Keratinocyte (primary cell): Measurements from ENCODE around the gene ITPKB. TPM values are rescaled to one million over a fixed set of nuclear protein-coding genes. Genes with fewer than 3 reads are reported as not detected.

Experiments used
- DNase-seq: peaks from one replicate; pipeline ENCODE4 v3.0.0-alpha.2; 2011; ENCODE audit warnings: low read depth, missing footprints, low spot score
- FAIRE-seq: peaks from 2 replicates; lab custom pipeline; 2011; peaks lifted over from hg19 to GRCh38; lab: Jason Lieb, UNC
- H2AFZ ChIP-seq: 2 replicates; pipeline ENCODE4 v1.6.0; 2012; ENCODE audit warnings: low read length, control low read depth, inconsistent platforms; ENCODE audit not compliant: control insufficient read depth
- H3K27ac ChIP-seq: 2 replicates; pipeline ENCODE4 v1.5.1; 2011; ENCODE audit warnings: low read length; ENCODE audit not compliant: control insufficient read depth, insufficient read depth
- H3K27me3 ChIP-seq: 3 replicates; pipeline ENCODE4 v1.6.0; 2011; ENCODE audit warnings: low read length; ENCODE audit not compliant: control insufficient read depth, insufficient read depth; ENCODE audit errors: extremely low read depth
- H3K36me3 ChIP-seq, 2 experiments: 2 replicates in 1 of 2; 3 replicates in 1 of 2; pipeline ENCODE4 v1.5.1; 2011; ENCODE audit warnings: low read length in 2 of 2, mild to moderate bottlenecking in 1 of 2; ENCODE audit not compliant: control insufficient read depth in 2 of 2, insufficient read depth in 2 of 2; ENCODE audit errors: extremely low read depth in 1 of 2
- H3K4me1 ChIP-seq: 3 replicates; pipeline ENCODE4 v1.5.1; 2011; ENCODE audit warnings: low read length; ENCODE audit not compliant: control insufficient read depth, insufficient read depth; ENCODE audit errors: extremely low read depth
- H3K4me2 ChIP-seq: 3 replicates; pipeline ENCODE4 v1.6.0; 2011; ENCODE audit warnings: low read depth, low read length; ENCODE audit not compliant: control insufficient read depth, insufficient read depth; ENCODE audit errors: extremely low read depth
- H3K4me3 ChIP-seq, 3 experiments: fragments of 200-600 bp in 1 of 3; sonication (generic) in 1 of 3; 2 replicates in 2 of 3; 3 replicates in 1 of 3; pipeline ENCODE4 v1.5.1; 2011 to 2016; ENCODE audit warnings: low read length in 3 of 3, mild to moderate bottlenecking in 3 of 3, control low read depth in 2 of 3, inconsistent platforms in 1 of 3, low read depth in 1 of 3, mixed read lengths in 1 of 3, mixed run types in 1 of 3, moderate library complexity in 1 of 3; ENCODE audit not compliant: control insufficient read depth in 2 of 3, insufficient read depth in 2 of 3; ENCODE audit errors: extremely low read depth in 1 of 3
- H3K79me2 ChIP-seq: 2 replicates; pipeline ENCODE4 v1.6.0; 2012; ENCODE audit warnings: low read length; ENCODE audit not compliant: control insufficient read depth, insufficient read depth
- H3K9ac ChIP-seq: 3 replicates; pipeline ENCODE4 v1.6.0; 2011; ENCODE audit warnings: low read length; ENCODE audit not compliant: control insufficient read depth, insufficient read depth; ENCODE audit errors: extremely low read depth
- H3K9me1 ChIP-seq: 3 replicates; pipeline ENCODE4 v1.6.0; 2011; ENCODE audit warnings: low read length; ENCODE audit not compliant: control insufficient read depth, insufficient read depth; ENCODE audit errors: extremely low read depth
- H3K9me3 ChIP-seq: 2 replicates; pipeline ENCODE4 v1.5.1; 2012; ENCODE audit warnings: low read depth, low read length; ENCODE audit not compliant: control insufficient read depth
- H4K20me1 ChIP-seq: 3 replicates; pipeline ENCODE4 v1.6.0; 2011; ENCODE audit warnings: low read length; ENCODE audit not compliant: control insufficient read depth, insufficient read depth; ENCODE audit errors: extremely low read depth
- CTCF ChIP-seq, 3 experiments: IDR thresholded peaks in 1 of 3; conservative IDR thresholded peaks in 1 of 3; optimal IDR thresholded peaks in 1 of 3; 2 replicates in 2 of 3; 3 replicates in 1 of 3; pipeline versions ENCODE3 to v1.5.1; 2011; ENCODE audit warnings: low read length in 3 of 3, mild to moderate bottlenecking in 3 of 3, moderate library complexity in 2 of 3, control low read depth in 1 of 3, inconsistent platforms in 1 of 3; ENCODE audit not compliant: insufficient read depth in 2 of 3; ENCODE audit errors: extremely low read depth in 1 of 3
- EZH2 ChIP-seq: IDR thresholded peaks from one replicate; pipeline ENCODE4 v1.6.1; 2012; ENCODE audit warnings: inconsistent platforms, mild to moderate bottlenecking, low read length, moderate library complexity
- dilution Hi-C: fragments of 300-500 bp; cut with MboI; formaldehyde crosslinking; loops from one replicate; pipeline ENCODE4 v1.7.0; 2020; ENCODE audit warnings: low sequenced_read_pairs; ENCODE audit not compliant: extremely low pct_ligation_motif_present
- polyA plus RNA-seq, 5 experiments: library from polyadenylated mRNA; depleted of rRNA in 3 of 5; stranded (reverse) in 3 of 5; stranded (forward) in 1 of 5; unstranded in 1 of 5; fragments of >200 nt; gene quantifications; 1 replicate in 1 of 5; 2 replicates in 3 of 5; 3 replicates in 1 of 5; pipeline versions ENCODE4 v1.2.1 to v1.2.3, GENCODE V29; 2011 to 2012; ENCODE audit warnings: missing spikeins in 2 of 5, low read depth in 1 of 5, low replicate concordance in 1 of 5

The ITPKB gene
- polyA plus RNA-seq, 1 donor (not counting 4 experiments of a cell fraction or from before 2014, with no cell fraction given) = 3.2 TPM

- dilution Hi-C loops = no loop called here
- Histone ChIP-seq H3K9ac (no peak overlapping the region), H2AFZ (no peak overlapping the region), H3K79me2 (no peaks in the 10 kb centered on the region), H4K20me1 (no peaks in the 10 kb centered on the region), H3K4me3 (no peak overlapping the region), H3K4me2 (no peak overlapping the region), H3K36me3 (no peaks in the 10 kb centered on the region), H3K27ac (no peak overlapping the region), H3K9me3 (no peaks in the 10 kb centered on the region), H3K9me1 (no peaks in the 10 kb centered on the region), H3K4me1 (peaks cover 11% of the 10 kb centered on the region), H3K27me3 (no peaks in the 10 kb centered on the region)
- no peak for DNase-seq
- no peak for TF ChIP-seq CTCF (optimal IDR thresholded peaks at IDR 0.05 in 1 of 3, IDR thresholded peaks at IDR 0.05 in 1 of 3, conservative IDR thresholded peaks at IDR 0.05 in 1 of 3; ENCODE audit: extremely low read depth in 1 of 3, insufficient read depth in 2 of 3, low read length in 3 of 3)
- TF ChIP-seq EZH2 = no peak
- no peak for FAIRE-seq
These were observed 117.1 kb downstream of the ITPKB start for GRCh38 chr1:226622012-226622411.

DNA sequence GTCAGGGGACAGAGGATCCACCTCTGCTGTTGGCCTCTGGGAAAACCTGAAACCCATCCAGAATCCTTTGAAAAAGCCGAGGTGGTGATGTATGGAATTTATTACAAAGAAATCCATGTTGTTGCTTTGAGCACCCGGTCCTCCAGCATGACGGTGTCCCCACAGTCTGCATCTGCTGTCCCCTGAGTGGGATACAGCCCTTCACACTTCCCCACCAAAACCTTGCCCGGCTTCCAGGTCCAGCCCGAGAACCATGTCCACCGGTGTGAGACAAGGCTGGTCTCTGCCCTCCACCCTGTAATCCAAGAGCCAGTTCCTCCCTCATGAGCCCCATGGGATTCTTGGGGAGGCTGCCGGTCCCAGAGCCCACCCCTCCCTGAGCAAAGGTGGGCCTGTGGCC, 120.1 kb downstream of the ITPKB start:
- Histone ChIP-seq H3K36me3 (no peaks in the 10 kb centered on the region), H3K4me2 (no peak overlapping the region), H3K79me2 (no peaks in the 10 kb centered on the region), H3K9me3 (no peaks in the 10 kb centered on the region), H3K27ac (no peak overlapping the region), H3K4me1 (no peaks in the 10 kb centered on the region), H3K27me3 (no peaks in the 10 kb centered on the region), H3K9me1 (no peaks in the 10 kb centered on the region), H4K20me1 (no peaks in the 10 kb centered on the region), H2AFZ (no peak overlapping the region), H3K4me3 (no peak overlapping the region), H3K9ac (no peak overlapping the region)
- TF ChIP-seq EZH2 = no peak
- TF ChIP-seq CTCF (optimal IDR thresholded peaks at IDR 0.05 in 1 of 3, IDR thresholded peaks at IDR 0.05 in 1 of 3, conservative IDR thresholded peaks at IDR 0.05 in 1 of 3; ENCODE audit: extremely low read depth in 1 of 3, insufficient read depth in 2 of 3, low read length in 3 of 3) = no peak
- no peak for DNase-seq
- dilution Hi-C loops = no loop called here
- FAIRE-seq = no peak
